Natural killer cell treated with Interleukin-12 subunit alpha and Interleukin-12 subunit beta and Interleukin-15 and Interleukin-18, amount 100 ng/mL, for 72 hours (primary cell): Measurements from ENCODE around the gene CLDN2. TPM values are rescaled to one million over a fixed set of nuclear protein-coding genes. Genes with fewer than 3 reads are reported as not detected.

Source experiments
- ATAC-seq, 2 donors: fragments of 150-1000 bp; cut with Tn5 transposase in 1 of 2; sonication (Bioruptor Pico), chemical (Tn5 transposase) in 1 of 2; 2 replicates each; pipeline ENCODE4 v1.10.0; 2021
- DNase-seq: peaks from one replicate; pipeline ENCODE4 v3.0.0; 2022; ENCODE audit warnings: low spot score
- H3K27ac Mint-ChIP-seq, 2 donors: 1 replicate in 1 of 2; 2 replicates in 1 of 2; pipeline ENCODE4 v1.8.0; 2022; ENCODE audit warnings: mixed read lengths in 2 of 2, mild to moderate bottlenecking in 1 of 2, moderate library complexity in 1 of 2
- H3K27me3 Mint-ChIP-seq, 2 donors: 1 replicate in 1 of 2; 2 replicates in 1 of 2; pipeline ENCODE4 v1.8.0; 2022; ENCODE audit warnings: mixed read lengths in 2 of 2
- H3K36me3 Mint-ChIP-seq: one replicate; pipeline ENCODE4 v1.8.0; 2022; ENCODE audit warnings: mixed read lengths
- H3K4me1 Mint-ChIP-seq, 2 donors: 1 replicate in 1 of 2; 2 replicates in 1 of 2; pipeline ENCODE4 v1.8.0; 2022; ENCODE audit warnings: low read depth in 2 of 2, mixed read lengths in 2 of 2, mild to moderate bottlenecking in 1 of 2
- H3K4me3 Mint-ChIP-seq: one replicate; pipeline ENCODE4 v1.8.0; 2022; ENCODE audit warnings: mixed read lengths
- H3K9me3 Mint-ChIP-seq: 2 replicates; pipeline ENCODE4 v1.8.0; 2022; ENCODE audit warnings: mixed read lengths
- total RNA-seq, 2 donors: library from RNA; stranded (reverse); gene quantifications; one replicate each; pipeline ENCODE4 v1.2.3, GENCODE V29; 2022

CLDN2 gene
- total RNA-seq, 2 donors from 2014 or later: not detected

DNA sequence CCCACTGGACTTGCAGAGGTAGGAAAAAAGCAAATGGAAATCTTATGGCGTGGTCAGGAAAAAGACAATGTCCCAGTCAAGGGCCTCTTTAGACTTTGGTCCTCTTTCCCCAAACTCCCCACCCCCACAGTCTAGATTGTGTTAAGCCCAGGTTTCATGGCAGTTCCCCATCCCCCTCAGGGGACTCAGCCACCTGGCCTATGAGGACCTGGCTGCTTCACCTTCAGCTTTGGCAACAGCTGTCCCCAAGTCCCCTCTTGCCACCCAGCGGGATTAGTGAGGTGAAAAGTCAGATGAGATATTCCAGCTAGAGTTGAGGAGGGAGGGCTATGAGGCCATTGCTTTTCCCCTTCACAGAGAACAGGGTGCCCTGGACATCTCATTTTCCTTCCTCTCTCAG lies 17.5 kb upstream of the CLDN2 start:
- DNase-seq (no peak), ATAC-seq (no peak)
- H3K36me3 Mint-ChIP-seq: no peaks in the 10 kb centered on the region
- H3K4me3 Mint-ChIP-seq: no peak overlapping the region
- H3K27ac Mint-ChIP-seq: no peak overlapping the region
- H3K27me3 Mint-ChIP-seq: peaks cover 0 to 2% of the 10 kb centered on the region in 2 donors
- no peaks in the 10 kb centered on the region for H3K4me1 Mint-ChIP-seq
- no peaks in the 10 kb centered on the region for H3K9me3 Mint-ChIP-seq

GRCh38 chrX:106903291-106903824 lies 16.8 kb upstream of the CLDN2 start, which contains the start of gene RIPPLY1:
TSS of gene RIPPLY1 (minus strand) at chrX:106903341. CDS start at chrX:106903287, 54 bp downstream.
- DNase-seq (no peak), ATAC-seq (no peak)
- H3K4me3 Mint-ChIP-seq: no peak within 1 kb of the TSS
- no peaks in the 10 kb centered on the region for H3K36me3 Mint-ChIP-seq
- no peaks in the 10 kb centered on the region for H3K9me3 Mint-ChIP-seq
- H3K27ac Mint-ChIP-seq: no peak within 1 kb of the TSS
- no peaks in the 10 kb centered on the region for H3K4me1 Mint-ChIP-seq
- peaks cover 0 to 6% of the 10 kb centered on the region in 2 donors for H3K27me3 Mint-ChIP-seq

- Mint-ChIP-seq H3K27me3 (peaks cover 0 to 6% of the 10 kb centered on the region in 2 donors), H3K4me3 (no peak overlapping the region), H3K27ac (no peak overlapping the region), H3K9me3 (no peaks in the 10 kb centered on the region), H3K36me3 (no peaks in the 10 kb centered on the region), H3K4me1 (no peaks in the 10 kb centered on the region)
- peak in 1 of 2 donors; percentile 12 for ATAC-seq
- DNase-seq: no peak
Measured at GRCh38 chrX:106903856-106904528, 16.2 kb upstream of the CLDN2 start.

DNA sequence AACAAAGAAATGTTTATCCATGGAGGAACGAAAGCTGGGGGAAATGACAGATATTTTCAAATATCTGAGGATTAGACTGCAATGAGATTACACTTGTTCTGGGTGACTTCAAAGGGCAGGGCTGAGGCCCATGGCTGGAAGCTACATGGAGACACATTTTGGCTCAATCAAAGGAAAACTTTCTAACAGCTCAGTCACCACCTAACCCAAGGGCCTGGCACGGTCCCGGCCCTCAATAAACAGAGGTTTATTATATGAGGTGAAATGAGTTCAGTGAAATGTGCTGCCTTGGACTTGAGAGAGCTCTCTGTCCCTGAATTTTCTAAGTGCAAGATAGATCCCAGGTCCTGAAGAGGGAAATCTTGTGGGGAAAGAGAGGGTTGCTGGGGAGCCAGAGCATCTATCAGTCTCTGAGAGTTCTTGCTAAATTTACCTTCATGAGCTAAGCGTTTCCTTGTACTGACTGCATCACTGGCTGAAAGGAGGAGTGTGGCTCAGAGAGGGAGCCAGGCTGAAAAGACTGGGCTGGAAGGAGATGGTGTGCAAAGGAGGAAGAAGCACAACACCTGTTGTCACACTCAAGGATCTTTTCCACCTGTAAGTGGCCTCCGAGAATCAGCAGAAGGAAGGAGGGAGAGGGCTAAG lies 15.0 kb upstream of the CLDN2 start:
- no peak for ATAC-seq
- H3K27me3 Mint-ChIP-seq: peaks cover 0 to 5% of the 10 kb centered on the region in 2 donors

DNA sequence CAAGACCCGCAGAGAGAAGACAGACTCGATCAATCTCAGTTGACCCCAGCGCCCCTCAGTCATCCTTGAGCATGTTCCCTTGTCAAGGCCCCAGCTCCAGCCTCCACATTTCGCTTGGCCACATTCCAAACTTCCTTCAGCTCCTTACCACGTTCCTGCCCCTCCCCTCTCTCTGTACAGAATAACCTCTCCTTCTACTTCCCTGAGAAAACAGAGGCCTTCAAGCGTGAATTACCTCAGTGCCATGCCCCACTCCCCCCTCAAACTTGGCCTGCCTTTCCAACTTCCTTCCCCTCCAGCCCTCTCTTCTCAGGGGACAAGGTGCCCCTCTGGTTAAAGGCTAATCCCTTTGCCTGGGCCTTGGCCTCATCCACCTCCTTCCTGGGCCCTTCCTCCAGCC lies 13.8 kb upstream of the CLDN2 start:
- H3K4me3 Mint-ChIP-seq: no peak overlapping the region
- ATAC-seq: no peak
- peaks cover 0 to 6% of the 10 kb centered on the region in 2 donors for H3K27me3 Mint-ChIP-seq
- no peaks in the 10 kb centered on the region for H3K36me3 Mint-ChIP-seq
- no peaks in the 10 kb centered on the region for H3K4me1 Mint-ChIP-seq
- H3K27ac Mint-ChIP-seq: no peak overlapping the region
- DNase-seq: no peak
- H3K9me3 Mint-ChIP-seq: no peaks in the 10 kb centered on the region

More for the DNA sequence above, 15.0 kb upstream of the CLDN2 start:
- no peak overlapping the region for H3K27ac Mint-ChIP-seq
- no peaks in the 10 kb centered on the region for H3K4me1 Mint-ChIP-seq
- DNase-seq: no peak
- no peak overlapping the region for H3K4me3 Mint-ChIP-seq
- no peaks in the 10 kb centered on the region for H3K36me3 Mint-ChIP-seq
- no peaks in the 10 kb centered on the region for H3K9me3 Mint-ChIP-seq

DNA sequence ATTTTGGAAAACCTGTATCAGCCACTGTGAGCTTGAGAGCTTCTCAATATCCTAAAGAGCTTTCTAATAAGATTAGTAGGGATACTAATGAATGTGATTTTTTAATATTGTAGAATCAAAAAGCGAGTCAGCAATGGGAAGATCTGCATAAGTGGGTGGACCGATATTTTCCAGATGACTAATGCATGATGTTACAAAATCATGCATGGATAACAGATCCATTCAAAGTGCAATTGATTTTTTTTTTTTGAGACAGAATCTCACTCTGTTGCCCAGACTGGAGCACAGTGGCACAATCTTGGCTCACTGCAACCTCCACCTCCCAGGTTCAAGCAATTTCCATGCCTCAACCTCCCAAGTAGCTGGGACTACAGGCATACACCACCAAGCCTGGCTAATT lies 7.3 kb upstream of the CLDN2 start:
- Mint-ChIP-seq H3K27ac (no peak overlapping the region), H3K27me3 (peaks cover 15 to 26% of the 10 kb centered on the region in 2 donors), H3K9me3 (no peaks in the 10 kb centered on the region), H3K4me1 (peaks cover 5 to 6% of the 10 kb centered on the region in 2 donors), H3K36me3 (no peaks in the 10 kb centered on the region), H3K4me3 (no peak overlapping the region)
- no peak for ATAC-seq
- DNase-seq: no peak

DNA sequence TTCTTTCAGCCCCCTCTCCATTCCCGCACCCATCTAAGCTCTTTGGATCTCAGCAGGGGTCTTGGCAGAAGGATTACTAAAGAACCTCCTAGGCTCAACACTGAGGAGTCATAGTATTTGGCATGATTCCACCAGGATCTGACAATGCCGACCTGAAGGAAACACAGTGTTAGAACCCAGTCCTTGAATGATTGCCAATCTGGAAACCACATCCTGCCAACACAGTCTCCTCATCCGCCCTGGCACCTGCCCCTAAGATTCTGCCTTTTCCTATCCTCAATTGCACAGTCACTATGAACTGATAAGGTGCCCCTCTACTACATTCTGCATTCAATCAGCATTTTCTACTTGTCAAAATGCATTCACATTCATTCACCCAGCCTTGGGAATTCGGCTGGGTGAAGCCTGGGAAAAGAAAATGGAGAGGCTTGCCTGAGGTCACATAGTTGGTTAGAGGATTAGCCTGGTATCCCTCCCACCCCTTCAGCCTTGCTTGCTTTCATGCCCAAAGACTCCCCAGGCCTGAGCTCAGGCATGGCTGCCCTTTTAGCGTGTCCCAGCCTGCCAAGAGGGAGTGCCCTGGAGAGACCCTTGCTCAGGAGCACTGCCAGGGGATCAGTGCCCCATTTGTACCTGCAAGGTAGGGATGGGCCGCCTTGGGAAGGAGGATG lies 2.2 kb upstream of the CLDN2 start:
- H3K27me3 Mint-ChIP-seq: peaks cover 15 to 17% of the 10 kb centered on the region in 2 donors
- H3K9me3 Mint-ChIP-seq: no peaks in the 10 kb centered on the region
- H3K36me3 Mint-ChIP-seq: no peaks in the 10 kb centered on the region
- no peak overlapping the region for H3K27ac Mint-ChIP-seq
- no peak for DNase-seq
- ATAC-seq: no peak
- H3K4me1 Mint-ChIP-seq: peaks cover 7 to 9% of the 10 kb centered on the region in 2 donors
- H3K4me3 Mint-ChIP-seq: no peak overlapping the region

GRCh38 chrX:106921637-106922036 lies 1.4 kb downstream of the CLDN2 start:
- DNase-seq (no peak), ATAC-seq (no peak)
- no peaks in the 10 kb centered on the region for H3K9me3 Mint-ChIP-seq

DNA sequence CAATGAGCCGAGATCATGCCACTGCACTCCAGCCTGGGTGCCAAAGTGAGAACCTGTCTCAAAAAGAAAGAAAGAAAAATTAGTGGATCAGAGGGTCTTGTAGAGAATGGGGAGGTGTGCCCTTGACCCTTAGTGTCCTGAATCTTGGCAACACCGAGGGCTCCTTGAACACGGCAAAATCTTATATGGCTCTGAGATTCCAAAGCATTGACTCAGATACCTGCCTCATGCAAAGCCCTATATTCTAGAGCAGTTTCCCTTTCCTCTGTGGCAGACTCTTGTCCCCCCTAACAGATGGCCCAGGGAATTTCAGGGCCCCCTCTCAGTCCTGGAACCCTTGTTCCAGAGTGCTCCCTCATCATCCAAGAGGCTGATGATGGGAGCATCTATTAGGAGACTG lies 6.8 kb downstream of the CLDN2 start:
- no peaks in the 10 kb centered on the region for H3K36me3 Mint-ChIP-seq

More at GRCh38 chrX:106921637-106922036, 1.4 kb downstream of the CLDN2 start:
- Mint-ChIP-seq H3K27ac (no peak overlapping the region), H3K27me3 (peaks cover 0 to 5% of the 10 kb centered on the region in 2 donors), H3K4me3 (no peak overlapping the region), H3K36me3 (no peaks in the 10 kb centered on the region), H3K4me1 (peaks cover 7 to 9% of the 10 kb centered on the region in 2 donors)

GRCh38 chrX:106927700-106928099 lies 7.5 kb downstream of the CLDN2 start:
- Mint-ChIP-seq H3K36me3 (no peaks in the 10 kb centered on the region), H3K9me3 (no peaks in the 10 kb centered on the region), H3K4me1 (no peaks in the 10 kb centered on the region), H3K27ac (no peak overlapping the region), H3K4me3 (no peak overlapping the region), H3K27me3 (no peaks in the 10 kb centered on the region)
- no peak for ATAC-seq
- no peak for DNase-seq

More for the DNA sequence above, 6.8 kb downstream of the CLDN2 start:
- no peaks in the 10 kb centered on the region for H3K27me3 Mint-ChIP-seq
- no peak for DNase-seq
- H3K4me1 Mint-ChIP-seq: no peaks in the 10 kb centered on the region
- no peak overlapping the region for H3K4me3 Mint-ChIP-seq
- no peaks in the 10 kb centered on the region for H3K9me3 Mint-ChIP-seq
- ATAC-seq: no peak
- no peak overlapping the region for H3K27ac Mint-ChIP-seq

DNA sequence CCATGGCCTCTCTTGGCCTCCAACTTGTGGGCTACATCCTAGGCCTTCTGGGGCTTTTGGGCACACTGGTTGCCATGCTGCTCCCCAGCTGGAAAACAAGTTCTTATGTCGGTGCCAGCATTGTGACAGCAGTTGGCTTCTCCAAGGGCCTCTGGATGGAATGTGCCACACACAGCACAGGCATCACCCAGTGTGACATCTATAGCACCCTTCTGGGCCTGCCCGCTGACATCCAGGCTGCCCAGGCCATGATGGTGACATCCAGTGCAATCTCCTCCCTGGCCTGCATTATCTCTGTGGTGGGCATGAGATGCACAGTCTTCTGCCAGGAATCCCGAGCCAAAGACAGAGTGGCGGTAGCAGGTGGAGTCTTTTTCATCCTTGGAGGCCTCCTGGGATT lies 8.0 kb downstream of the CLDN2 start:
- no peak for DNase-seq
- Mint-ChIP-seq H3K36me3 (no peaks in the 10 kb centered on the region), H3K27me3 (no peaks in the 10 kb centered on the region), H3K27ac (no peak overlapping the region), H3K9me3 (no peaks in the 10 kb centered on the region), H3K4me3 (no peak overlapping the region), H3K4me1 (no peaks in the 10 kb centered on the region)
- no peak for ATAC-seq

GRCh38 chrX:106931831-106932491 lies 11.8 kb downstream of the CLDN2 start:
- no peak overlapping the region for H3K27ac Mint-ChIP-seq
- no peak overlapping the region for H3K4me3 Mint-ChIP-seq
- H3K4me1 Mint-ChIP-seq: no peaks in the 10 kb centered on the region
- H3K36me3 Mint-ChIP-seq: no peaks in the 10 kb centered on the region
- no peaks in the 10 kb centered on the region for H3K9me3 Mint-ChIP-seq
- no peak for DNase-seq
- no peak for ATAC-seq
- no peaks in the 10 kb centered on the region for H3K27me3 Mint-ChIP-seq

GRCh38 chrX:106932492-106932923 lies 12.3 kb downstream of the CLDN2 start:
- H3K36me3 Mint-ChIP-seq: no peaks in the 10 kb centered on the region
- no peak overlapping the region for H3K4me3 Mint-ChIP-seq
- H3K9me3 Mint-ChIP-seq: no peaks in the 10 kb centered on the region
- DNase-seq (no peak), ATAC-seq (no peak)
- no peaks in the 10 kb centered on the region for H3K4me1 Mint-ChIP-seq
- H3K27ac Mint-ChIP-seq: no peak overlapping the region
- no peaks in the 10 kb centered on the region for H3K27me3 Mint-ChIP-seq
